RKO (cell line): ENCODE measurements around the gene GNG7.
A peak's percentile ranks its signal among the peaks of the same experiment; 100 is the strongest.
"Not testable (repeated sequence)": the region's sequence is repeated elsewhere in the genome, so short reads cannot be mapped to it uniquely, and the experiment has no call there.

Experiments
- DNase-seq: peaks from one replicate; pipeline ENCODE4 v3.0.0-alpha.2; 2016; ENCODE audit warnings: low spot score

Gene GNG7

GRCh38 chr19:2726904-2727639, 24.6 kb upstream of the GNG7 start:
- DNase-seq = no peak

- no peak for DNase-seq
Measured at GRCh38 chr19:2726160-2726855, 23.8 kb upstream of the GNG7 start.

- no peak for DNase-seq
Measured at GRCh38 chr19:2724148-2724557, 21.7 kb upstream of the GNG7 start.

- DNase-seq = no peak
Measured at GRCh38 chr19:2723747-2724146, 21.3 kb upstream of the GNG7 start.

GRCh38 chr19:2723345-2723715, 20.8 kb upstream of the GNG7 start:
- no peak for DNase-seq

GRCh38 chr19:2722541-2723344, 20.2 kb upstream of the GNG7 start:
- DNase-seq = peak; percentile 64

GRCh38 chr19:2721570-2722540, 19.4 kb upstream of the GNG7 start:
- DNase-seq = no peak

GRCh38 chr19:2720777-2721569, 18.5 kb upstream of the GNG7 start, which contains the start of gene DIRAS1:
TSS of gene DIRAS1 (minus strand) at chr19:2721372. CDS start at chr19:2717806, 3,566 bp downstream.
- DNase-seq = no peak

- DNase-seq = peak; percentile 29
Measured at GRCh38 chr19:2719920-2720776, 17.7 kb upstream of the GNG7 start.

- no peak for DNase-seq
Measured at GRCh38 chr19:2719232-2719735, 16.8 kb upstream of the GNG7 start.

GRCh38 chr19:2717638-2718541, 15.4 kb upstream of the GNG7 start:
- DNase-seq = no peak

- no peak for DNase-seq
Measured at GRCh38 chr19:2716722-2717637, 14.5 kb upstream of the GNG7 start.

- DNase-seq = no peak
Measured at GRCh38 chr19:2716275-2716650, 13.8 kb upstream of the GNG7 start.

- no peak for DNase-seq
Measured at GRCh38 chr19:2715470-2716274, 13.2 kb upstream of the GNG7 start.

GRCh38 chr19:2714531-2715269, 12.2 kb upstream of the GNG7 start:
- no peak for DNase-seq

- not testable (repeated sequence) for DNase-seq
Measured at GRCh38 chr19:2714102-2714501, 11.6 kb upstream of the GNG7 start.
